GM19324 (cell line): ENCODE results near the gene CBX5.
"Not testable (repeated sequence)": the region's sequence is repeated elsewhere in the genome, so short reads cannot be mapped to it uniquely, and the experiment has no call there.

Experiments
- ATAC-seq: cut with Tn5 transposase; IDR thresholded peaks from one replicate; pipeline ENCODE4 v1.9.1; 2021; ENCODE audit warnings: mild to moderate bottlenecking, moderate library complexity; ENCODE audit not compliant: unreplicated experiment, low FRiP score

CBX5 gene

GRCh38 chr12:54204316-54204715 lies 75.6 kb downstream of the CBX5 start:
- ATAC-seq = no peak

- ATAC-seq = no peak
Measured at GRCh38 chr12:54201001-54201794, 78.7 kb downstream of the CBX5 start.

- ATAC-seq = no peak
Measured at GRCh38 chr12:54200412-54200811, 79.5 kb downstream of the CBX5 start.

GRCh38 chr12:54199917-54200316 lies 80.0 kb downstream of the CBX5 start:
- no peak for ATAC-seq

- no peak for ATAC-seq
Measured at GRCh38 chr12:54199034-54199433, 80.9 kb downstream of the CBX5 start.

GRCh38 chr12:54197431-54197909 lies 82.5 kb downstream of the CBX5 start:
- ATAC-seq = no peak

- no peak for ATAC-seq
Measured at GRCh38 chr12:54197010-54197409, 82.9 kb downstream of the CBX5 start.

- no peak for ATAC-seq
Measured at GRCh38 chr12:54196396-54196795, 83.5 kb downstream of the CBX5 start.

GRCh38 chr12:54195737-54196347 lies 84.1 kb downstream of the CBX5 start:
- ATAC-seq = no peak

GRCh38 chr12:54195080-54195736 lies 84.7 kb downstream of the CBX5 start:
- no peak for ATAC-seq

- not testable (repeated sequence) for ATAC-seq
Measured at GRCh38 chr12:54194611-54195010, 85.3 kb downstream of the CBX5 start.

- ATAC-seq = no peak
Measured at GRCh38 chr12:54193434-54193833, 86.5 kb downstream of the CBX5 start.

- no peak for ATAC-seq
Measured at GRCh38 chr12:54191550-54192022, 88.3 kb downstream of the CBX5 start.

- ATAC-seq = no peak
Measured at GRCh38 chr12:54191126-54191525, 88.8 kb downstream of the CBX5 start.

GRCh38 chr12:54189198-54189539 lies 90.8 kb downstream of the CBX5 start:
- ATAC-seq = no peak

GRCh38 chr12:54187075-54187474 lies 92.8 kb downstream of the CBX5 start:
- ATAC-seq = no peak

GRCh38 chr12:54185919-54186318 lies 94.0 kb downstream of the CBX5 start:
- no peak for ATAC-seq

GRCh38 chr12:54185297-54185696 lies 94.6 kb downstream of the CBX5 start:
- not testable (repeated sequence) for ATAC-seq

GRCh38 chr12:54184024-54184805 lies 95.7 kb downstream of the CBX5 start:
- no peak for ATAC-seq

- no peak for ATAC-seq
Measured at GRCh38 chr12:54182981-54183380, 96.9 kb downstream of the CBX5 start.

GRCh38 chr12:54182086-54182485 lies 97.8 kb downstream of the CBX5 start:
- ATAC-seq = no peak
